Fibroblast of mammary gland (primary cell): ENCODE measurements around the gene ARHGAP15.

Source experiments
- DNase-seq: peaks from one replicate; pipeline ENCODE4 v3.0.0-alpha.2; 2010; ENCODE audit warnings: low read depth
- H3K4me3 ChIP-seq: 2 replicates; pipeline ENCODE4 v1.5.1; 2011; ENCODE audit warnings: low read depth, mild to moderate bottlenecking, low read length, moderate library complexity; ENCODE audit not compliant: control insufficient read depth
- TF ChIP-seq, protein P1 (sequence below): conservative IDR thresholded peaks from 2 replicates; pipeline ENCODE4 v1.5.1; 2011; ENCODE audit warnings: low read depth, low read length, inconsistent platforms; ENCODE audit not compliant: control insufficient read depth, insufficient read depth

ARHGAP15 gene

DNA sequence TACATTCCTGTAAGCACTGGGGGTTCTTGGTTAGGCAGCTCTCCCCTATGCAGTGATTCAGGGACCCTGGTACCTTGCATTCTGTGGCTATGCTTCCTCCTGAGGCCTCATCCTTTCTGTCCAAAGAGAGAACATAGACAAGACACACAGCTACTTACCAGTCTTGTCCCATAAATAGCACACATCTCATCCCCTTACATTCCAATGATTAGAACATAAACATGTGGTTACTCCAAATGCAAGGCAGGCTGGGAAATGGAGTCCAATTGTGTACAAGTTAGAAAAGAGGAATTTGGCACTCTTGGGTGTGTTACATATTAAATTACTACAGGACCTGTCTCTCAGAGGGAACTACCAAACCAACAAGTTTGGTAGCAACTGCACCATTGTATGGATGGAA lies 171.3 kb downstream of the ARHGAP15 start:
- DNase-seq: peak; percentile 4
- TF ChIP-seq, protein P1, sequence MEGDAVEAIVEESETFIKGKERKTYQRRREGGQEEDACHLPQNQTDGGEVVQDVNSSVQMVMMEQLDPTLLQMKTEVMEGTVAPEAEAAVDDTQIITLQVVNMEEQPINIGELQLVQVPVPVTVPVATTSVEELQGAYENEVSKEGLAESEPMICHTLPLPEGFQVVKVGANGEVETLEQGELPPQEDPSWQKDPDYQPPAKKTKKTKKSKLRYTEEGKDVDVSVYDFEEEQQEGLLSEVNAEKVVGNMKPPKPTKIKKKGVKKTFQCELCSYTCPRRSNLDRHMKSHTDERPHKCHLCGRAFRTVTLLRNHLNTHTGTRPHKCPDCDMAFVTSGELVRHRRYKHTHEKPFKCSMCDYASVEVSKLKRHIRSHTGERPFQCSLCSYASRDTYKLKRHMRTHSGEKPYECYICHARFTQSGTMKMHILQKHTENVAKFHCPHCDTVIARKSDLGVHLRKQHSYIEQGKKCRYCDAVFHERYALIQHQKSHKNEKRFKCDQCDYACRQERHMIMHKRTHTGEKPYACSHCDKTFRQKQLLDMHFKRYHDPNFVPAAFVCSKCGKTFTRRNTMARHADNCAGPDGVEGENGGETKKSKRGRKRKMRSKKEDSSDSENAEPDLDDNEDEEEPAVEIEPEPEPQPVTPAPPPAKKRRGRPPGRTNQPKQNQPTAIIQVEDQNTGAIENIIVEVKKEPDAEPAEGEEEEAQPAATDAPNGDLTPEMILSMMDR: no peak
- no peak overlapping the region for H3K4me3 ChIP-seq

DNA sequence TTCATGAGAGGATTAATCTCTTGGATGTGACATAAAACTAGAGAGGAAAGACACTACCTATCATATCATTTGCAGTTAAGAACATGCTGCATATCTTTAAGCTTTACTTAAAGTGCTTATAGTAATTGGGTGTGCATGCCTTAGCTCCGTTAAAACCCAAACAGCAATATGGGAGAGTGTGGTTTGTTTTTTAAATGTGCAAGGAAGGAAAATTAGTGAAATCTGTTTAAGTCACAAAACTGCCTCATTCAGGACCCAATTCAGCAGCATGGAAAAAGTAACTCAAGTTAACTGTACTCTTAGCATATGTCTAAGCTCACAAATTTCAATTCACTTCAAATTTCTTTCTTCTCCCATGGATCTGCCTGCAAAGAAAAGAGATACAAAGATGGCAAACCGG lies 182.2 kb downstream of the ARHGAP15 start:
- DNase-seq: no peak
- H3K4me3 ChIP-seq: no peak overlapping the region
- TF ChIP-seq, protein P1: no peak

DNA sequence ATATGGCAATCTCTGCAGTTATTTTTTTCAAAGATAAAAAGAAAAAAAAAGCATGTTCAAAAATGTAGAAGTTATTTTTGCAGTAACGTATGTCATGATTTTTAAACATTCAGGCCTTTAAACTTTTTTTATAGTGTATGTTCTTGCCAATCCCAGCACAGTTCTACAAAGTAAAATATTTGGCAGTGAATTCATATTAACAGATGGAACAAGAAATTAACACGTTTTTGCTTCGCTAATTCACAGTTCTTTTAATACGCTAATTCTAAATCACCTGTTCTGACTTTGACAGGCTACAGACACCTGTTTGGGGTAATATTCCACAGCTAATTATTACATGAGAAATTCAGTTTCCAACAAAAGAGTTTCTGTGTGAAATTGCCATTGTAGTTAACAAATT lies 183.2 kb downstream of the ARHGAP15 start:
- TF ChIP-seq, protein P1: no peak
- no peak for DNase-seq
- H3K4me3 ChIP-seq: no peak overlapping the region

DNA sequence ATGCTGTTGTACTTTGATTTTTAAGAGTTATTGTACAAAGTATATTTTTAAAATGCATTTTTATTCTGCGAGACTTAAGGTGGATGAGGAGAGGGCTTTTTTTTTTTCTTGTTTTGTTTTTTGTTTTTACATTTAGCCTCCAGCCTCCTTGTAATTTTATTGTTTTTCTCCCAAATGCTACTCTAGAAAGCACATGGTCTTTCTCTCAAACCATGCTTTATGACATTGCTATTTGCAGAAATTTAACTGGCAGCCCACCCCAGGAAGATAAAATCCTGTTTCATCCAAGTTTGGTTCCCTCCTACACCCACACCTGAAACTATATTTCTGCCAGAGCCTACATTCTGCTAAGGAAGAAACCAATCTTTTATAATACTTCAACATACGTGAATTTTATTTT lies 184.6 kb downstream of the ARHGAP15 start:
- no peak for DNase-seq
- TF ChIP-seq, protein P1: no peak
- no peak overlapping the region for H3K4me3 ChIP-seq

DNA sequence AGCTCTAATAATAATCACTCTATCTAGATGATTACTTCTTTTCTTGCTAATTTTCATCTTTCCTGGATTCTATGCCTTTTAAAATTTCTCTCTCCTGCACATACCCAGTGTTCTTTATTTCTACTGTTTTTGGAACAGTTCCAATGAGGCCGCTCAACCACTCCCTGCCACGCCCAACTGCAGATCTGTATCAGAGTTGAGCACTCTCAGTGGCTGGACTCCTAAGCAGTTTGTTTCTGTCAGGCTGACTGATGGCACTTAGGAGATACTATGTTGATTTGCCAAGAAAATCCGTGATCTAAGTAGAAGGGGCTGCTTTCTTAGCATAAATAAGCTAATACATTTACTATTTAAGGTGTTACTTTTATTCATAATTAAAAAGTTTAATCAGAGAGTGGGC lies 192.8 kb downstream of the ARHGAP15 start:
- TF ChIP-seq, protein P1: no peak
- no peak overlapping the region for H3K4me3 ChIP-seq
- DNase-seq: no peak

DNA sequence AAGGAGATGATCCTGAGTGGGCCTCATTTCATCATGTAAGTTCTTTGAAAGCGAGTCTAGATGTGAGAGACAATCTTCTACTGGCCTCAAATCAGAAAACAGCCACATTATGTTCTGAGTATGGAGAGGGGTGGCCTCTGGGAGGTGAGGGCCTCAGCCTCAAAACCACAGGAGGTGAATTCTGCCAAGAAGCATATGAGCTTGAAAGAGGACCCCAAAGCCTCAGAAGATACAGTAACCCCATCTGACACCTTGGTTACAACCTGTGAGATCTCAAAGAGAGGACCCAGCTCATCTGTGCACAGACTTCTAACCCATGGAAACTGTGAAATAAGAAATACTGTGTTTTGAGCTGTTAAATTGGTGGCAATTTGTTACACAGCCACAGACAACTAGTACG lies 200.1 kb downstream of the ARHGAP15 start:
- TF ChIP-seq, protein P1: no peak
- no peak for DNase-seq
- no peak overlapping the region for H3K4me3 ChIP-seq

DNA sequence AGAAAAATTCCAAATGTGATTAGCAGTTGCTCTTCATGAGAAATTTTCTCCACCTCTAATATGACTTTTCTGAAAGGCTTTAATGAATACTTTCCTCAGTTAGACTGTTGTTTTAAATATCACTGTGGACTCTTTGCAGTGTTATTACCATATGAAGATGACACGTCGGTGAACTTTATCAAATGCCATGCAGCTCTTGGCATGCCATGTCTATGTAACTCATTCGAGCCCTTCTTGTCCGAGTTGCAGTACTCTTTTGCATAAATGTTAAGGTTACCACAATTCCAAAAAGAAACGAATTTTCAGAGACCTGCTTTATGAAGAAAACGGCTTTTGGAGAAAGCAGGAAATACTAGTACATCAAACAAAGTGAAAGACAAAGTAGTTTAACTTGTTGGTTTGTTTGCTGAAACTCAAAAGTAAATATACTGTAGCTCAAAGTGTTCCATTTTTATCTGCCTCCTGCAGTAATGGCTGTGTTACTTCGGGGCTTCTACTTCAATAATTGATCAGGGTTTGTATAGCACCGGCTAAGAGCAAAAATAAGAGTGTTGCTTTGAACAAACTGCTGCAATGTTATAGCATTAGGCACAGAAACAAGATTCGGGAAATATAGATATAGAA lies 204.1 kb downstream of the ARHGAP15 start:
- H3K4me3 ChIP-seq: no peak overlapping the region
- TF ChIP-seq, protein P1: no peak
- no peak for DNase-seq
